HUES64 (cell line): ENCODE measurements around the gene HIGD1A. TPM values are rescaled to one million over a fixed set of nuclear protein-coding genes. Genes with fewer than 3 reads are reported as not detected.

Experiments
- H3K27ac ChIP-seq: 2 replicates; pipeline ENCODE4 v1.7.0; 2013; ENCODE audit warnings: low read depth, low read length, inconsistent platforms
- H3K27me3 ChIP-seq: 2 replicates; pipeline ENCODE4 v1.6.1; 2013; ENCODE audit warnings: mild to moderate bottlenecking, low read length; ENCODE audit not compliant: insufficient read depth
- H3K36me3 ChIP-seq: 2 replicates; pipeline ENCODE4 v1.6.1; 2013; ENCODE audit warnings: mild to moderate bottlenecking, low read length; ENCODE audit not compliant: insufficient read depth
- H3K4me1 ChIP-seq: 2 replicates; pipeline ENCODE4 v1.6.1; 2013; ENCODE audit warnings: mild to moderate bottlenecking, low read length, moderate library complexity; ENCODE audit not compliant: insufficient read depth
- H3K4me3 ChIP-seq: 2 replicates; pipeline ENCODE4 v1.5.1; 2013; ENCODE audit warnings: mild to moderate bottlenecking, low read length, moderate library complexity
- H3K9ac ChIP-seq: 2 replicates; pipeline ENCODE4 v1.6.1; 2013; ENCODE audit warnings: mild to moderate bottlenecking, low read depth, low read length
- H3K9me3 ChIP-seq: 2 replicates; pipeline ENCODE4 v1.6.1; 2013; ENCODE audit warnings: low read depth, low read length; ENCODE audit not compliant: insufficient read depth
- WGBS: fragments of 150-250, 120-280 bp; methylation state at CpG from one replicate; pipeline ENCODE4 v1.1.7; 2013; ENCODE audit warnings: missing lambda C conversion rate; 5-methylcytosine and 5-hydroxymethylcytosine counted together
- polyA plus RNA-seq, 2 experiments: library from polyadenylated mRNA; stranded (reverse); fragments of 50-300 nt; gene quantifications; one replicate each; pipeline ENCODE4 v1.2.3, GENCODE V29; 2013

HIGD1A gene
- 149 TPM for polyA plus RNA-seq (2013, experiment 1 of 2)
- 146 TPM for polyA plus RNA-seq (2013, experiment 2 of 2)

- H3K27me3 ChIP-seq: peaks cover 20% of the 10 kb centered on the region
- peaks cover 24% of the 10 kb centered on the region; the same call in 1 of the 2 replicates for H3K4me1 ChIP-seq
- peak within 1 kb of the TSS; percentile 88 for H3K9ac ChIP-seq
- under 1% methylated on average over 63 of the region's 63 CpGs for WGBS
- no peaks in the 10 kb centered on the region for H3K9me3 ChIP-seq
- peak within 1 kb of the TSS; percentile 81 for H3K4me3 ChIP-seq
- peak within 1 kb of the TSS; percentile 81 for H3K27ac ChIP-seq
- peaks cover 9% of the 10 kb centered on the region for H3K36me3 ChIP-seq
Measured at GRCh38 chr3:42804106-42804830, at the start of gene HIGD1A. Gene HIGD1A, minus strand, starts transcription at chr3:42804490. Its CDS starts 10,237 bp downstream, at chr3:42794253.

- Histone ChIP-seq H3K9ac (no peak overlapping the region), H3K4me1 (no peaks in the 10 kb centered on the region), H3K36me3 (no peaks in the 10 kb centered on the region), H3K27ac (no peak overlapping the region), H3K9me3 (no peaks in the 10 kb centered on the region), H3K4me3 (no peak overlapping the region), H3K27me3 (no peaks in the 10 kb centered on the region)
- WGBS: 92% methylated on average over 4 of the region's 4 CpGs
Measured at GRCh38 chr3:42853739-42854302, 49.5 kb upstream of the HIGD1A start.

- no peaks in the 10 kb centered on the region for H3K4me1 ChIP-seq
- WGBS: 93% methylated on average over 1 of the region's 1 CpG
- H3K36me3 ChIP-seq: no peaks in the 10 kb centered on the region
- H3K27ac ChIP-seq: no peak overlapping the region
- no peak overlapping the region for H3K9ac ChIP-seq
- no peaks in the 10 kb centered on the region for H3K27me3 ChIP-seq
- no peak overlapping the region for H3K4me3 ChIP-seq
- H3K9me3 ChIP-seq: no peaks in the 10 kb centered on the region
Measured at GRCh38 chr3:42853056-42853455, 48.8 kb upstream of the HIGD1A start.

- Histone ChIP-seq H3K9ac (no peak overlapping the region), H3K9me3 (no peaks in the 10 kb centered on the region), H3K27me3 (no peaks in the 10 kb centered on the region), H3K27ac (no peak overlapping the region), H3K4me3 (no peak overlapping the region), H3K4me1 (no peaks in the 10 kb centered on the region), H3K36me3 (no peaks in the 10 kb centered on the region)
- 84% methylated on average over 2 of the region's 2 CpGs for WGBS
Measured at GRCh38 chr3:42852441-42852840, 48.2 kb upstream of the HIGD1A start.

GRCh38 chr3:42851228-42851834 is 47.0 kb upstream of the HIGD1A start:
- H3K27me3 ChIP-seq: no peaks in the 10 kb centered on the region
- H3K9ac ChIP-seq: no peak overlapping the region
- H3K36me3 ChIP-seq: no peaks in the 10 kb centered on the region
- WGBS: 95% methylated on average over 6 of the region's 6 CpGs
- H3K27ac ChIP-seq: no peak overlapping the region
- H3K9me3 ChIP-seq: no peaks in the 10 kb centered on the region
- H3K4me3 ChIP-seq: no peak overlapping the region
- no peaks in the 10 kb centered on the region for H3K4me1 ChIP-seq

GRCh38 chr3:42850263-42850662 is 46.0 kb upstream of the HIGD1A start:
- no peak overlapping the region for H3K9ac ChIP-seq
- no peaks in the 10 kb centered on the region for H3K4me1 ChIP-seq
- H3K27me3 ChIP-seq: no peaks in the 10 kb centered on the region
- H3K27ac ChIP-seq: no peak overlapping the region
- H3K9me3 ChIP-seq: no peaks in the 10 kb centered on the region
- H3K4me3 ChIP-seq: no peak overlapping the region
- WGBS: 91% methylated on average over 3 of the region's 3 CpGs
- no peaks in the 10 kb centered on the region for H3K36me3 ChIP-seq

- H3K4me3 ChIP-seq: no peak overlapping the region
- peaks cover 9% of the 10 kb centered on the region; the same call in 1 of the 2 replicates for H3K4me1 ChIP-seq
- H3K36me3 ChIP-seq: no peaks in the 10 kb centered on the region
- H3K27me3 ChIP-seq: no peaks in the 10 kb centered on the region
- no peak overlapping the region for H3K9ac ChIP-seq
- no peak overlapping the region for H3K27ac ChIP-seq
- WGBS: 92% methylated on average over 7 of the region's 7 CpGs
- H3K9me3 ChIP-seq: no peaks in the 10 kb centered on the region
Measured at GRCh38 chr3:42849017-42849416, 44.7 kb upstream of the HIGD1A start.

- Histone ChIP-seq H3K9ac (no peak overlapping the region), H3K4me1 (peaks cover 12% of the 10 kb centered on the region; the same call in 1 of the 2 replicates), H3K27ac (no peak overlapping the region), H3K27me3 (no peaks in the 10 kb centered on the region), H3K4me3 (no peak overlapping the region), H3K36me3 (no peaks in the 10 kb centered on the region), H3K9me3 (no peaks in the 10 kb centered on the region)
- 78% methylated on average over 4 of the region's 4 CpGs for WGBS
Measured at GRCh38 chr3:42847731-42848130, 43.4 kb upstream of the HIGD1A start.

- no peak overlapping the region for H3K9ac ChIP-seq
- no peaks in the 10 kb centered on the region for H3K9me3 ChIP-seq
- H3K27me3 ChIP-seq: no peaks in the 10 kb centered on the region
- peaks cover 12% of the 10 kb centered on the region; the same call in 1 of the 2 replicates for H3K4me1 ChIP-seq
- H3K27ac ChIP-seq: no peak overlapping the region
- no peak overlapping the region for H3K4me3 ChIP-seq
- H3K36me3 ChIP-seq: no peaks in the 10 kb centered on the region
- 72% methylated on average over 5 of the region's 5 CpGs for WGBS
Measured at GRCh38 chr3:42846685-42847522, 42.6 kb upstream of the HIGD1A start.

GRCh38 chr3:42844815-42845214 is 40.5 kb upstream of the HIGD1A start:
- H3K9ac ChIP-seq: no peak overlapping the region
- no peak overlapping the region for H3K27ac ChIP-seq
- no peak overlapping the region for H3K4me3 ChIP-seq
- H3K9me3 ChIP-seq: no peaks in the 10 kb centered on the region
- H3K4me1 ChIP-seq: peaks cover 12% of the 10 kb centered on the region; the same call in 1 of the 2 replicates
- H3K36me3 ChIP-seq: no peaks in the 10 kb centered on the region
- H3K27me3 ChIP-seq: no peaks in the 10 kb centered on the region
- 78% methylated on average over 4 of the region's 4 CpGs for WGBS

- Histone ChIP-seq H3K9ac (no peak overlapping the region), H3K9me3 (no peaks in the 10 kb centered on the region), H3K27me3 (no peaks in the 10 kb centered on the region), H3K4me1 (peaks cover 12% of the 10 kb centered on the region; the same call in 1 of the 2 replicates), H3K27ac (no peak overlapping the region), H3K4me3 (no peak overlapping the region), H3K36me3 (no peaks in the 10 kb centered on the region)
- 41% methylated on average over 1 of the region's 1 CpG for WGBS
Measured at GRCh38 chr3:42844412-42844713, 40.1 kb upstream of the HIGD1A start.
